ENCODE measurements around the gene TNIK. TPM values are rescaled to one million over a fixed set of nuclear protein-coding genes. Genes with fewer than 3 reads are reported as not detected.

Gene TNIK
- total RNA-seq, 1 donor from 2014 or later: 35.3 TPM

GRCh38 chr3:171346019-171346418 is 114.2 kb downstream of the TNIK start:
- no peak for ATAC-seq
- TF ChIP-seq CTCF (IDR thresholded peaks at IDR 0.05): no peak
- intact Hi-C loops (cut with DNase I): no loop called here
- no peak for DNase-seq
- Histone ChIP-seq H3K4me3 (no peak overlapping the region), H3K9me3 (no peaks in the 10 kb centered on the region), H3K36me3 (no peaks in the 10 kb centered on the region), H3K27me3 (no peaks in the 10 kb centered on the region), H3K27ac (no peak overlapping the region), H3K4me1 (no peaks in the 10 kb centered on the region)

- H3K4me1 ChIP-seq: no peaks in the 10 kb centered on the region
- no peak overlapping the region for H3K27ac ChIP-seq
- no peaks in the 10 kb centered on the region for H3K36me3 ChIP-seq
- ATAC-seq: no peak
- intact Hi-C loops (cut with DNase I): no loop called here
- TF ChIP-seq CTCF (IDR thresholded peaks at IDR 0.05): no peak
- H3K9me3 ChIP-seq: no peaks in the 10 kb centered on the region
- H3K27me3 ChIP-seq: no peaks in the 10 kb centered on the region
- no peak overlapping the region for H3K4me3 ChIP-seq
- DNase-seq: no peak
These were observed 114.9 kb downstream of the TNIK start for GRCh38 chr3:171345107-171345843.

GRCh38 chr3:171343693-171344092 is 116.5 kb downstream of the TNIK start:
- H3K27me3 ChIP-seq: no peaks in the 10 kb centered on the region
- DNase-seq: no peak
- H3K27ac ChIP-seq: no peak overlapping the region
- no peaks in the 10 kb centered on the region for H3K9me3 ChIP-seq
- intact Hi-C loops (cut with DNase I): no loop called here
- no peak for TF ChIP-seq CTCF (IDR thresholded peaks at IDR 0.05)
- ATAC-seq: no peak
- H3K36me3 ChIP-seq: no peaks in the 10 kb centered on the region
- H3K4me3 ChIP-seq: no peak overlapping the region
- H3K4me1 ChIP-seq: no peaks in the 10 kb centered on the region

- no peak for ATAC-seq
- no peak for TF ChIP-seq CTCF (IDR thresholded peaks at IDR 0.05)
These were observed 117.3 kb downstream of the TNIK start for GRCh38 chr3:171342783-171343420.

GRCh38 chr3:171342200-171342599 is 118.0 kb downstream of the TNIK start:
- TF ChIP-seq CTCF (IDR thresholded peaks at IDR 0.05): no peak

More at GRCh38 chr3:171342783-171343420, 117.3 kb downstream of the TNIK start:
- Histone ChIP-seq H3K4me3 (no peak overlapping the region), H3K9me3 (no peaks in the 10 kb centered on the region), H3K36me3 (no peaks in the 10 kb centered on the region), H3K27ac (no peak overlapping the region), H3K4me1 (no peaks in the 10 kb centered on the region), H3K27me3 (no peaks in the 10 kb centered on the region)
- intact Hi-C loops (cut with DNase I): no loop called here
- no peak for DNase-seq

More at GRCh38 chr3:171342200-171342599, 118.0 kb downstream of the TNIK start:
- DNase-seq (no peak), ATAC-seq (no peak)
- Histone ChIP-seq H3K27ac (no peak overlapping the region), H3K27me3 (no peaks in the 10 kb centered on the region), H3K4me3 (no peak overlapping the region), H3K9me3 (no peaks in the 10 kb centered on the region), H3K4me1 (no peaks in the 10 kb centered on the region), H3K36me3 (no peaks in the 10 kb centered on the region)
- intact Hi-C loops (cut with DNase I): no loop called here

Data from upper lobe of right lung (tissue), 1 donor.